Ovary (tissue), 9 donors: Measurements from ENCODE around the gene CAPN5. TPM values are rescaled to one million over a fixed set of nuclear protein-coding genes. Genes with fewer than 3 reads are reported as not detected.
A peak's percentile ranks its signal among the peaks of the same experiment; 100 is the strongest.

Source experiments
- DNase-seq, 5 donors: peaks; one replicate each; pipeline ENCODE4 v3.0.0-alpha.2; 2019 to 2020
- H3K27ac ChIP-seq, 2 donors: fragments of 200-600 bp; one replicate each; pipeline versions ENCODE4 v1.5.1 to v1.8.0; 2019 to 2022
- H3K27me3 ChIP-seq: fragments of 200-600 bp; one replicate; pipeline ENCODE4 v1.8.0; 2022
- H3K36me3 ChIP-seq: fragments of 200-600 bp; sonication (generic); one replicate; pipeline ENCODE4 v1.5.1; 2019
- H3K4me1 ChIP-seq: one replicate; pipeline ENCODE4 v1.8.1; 2013; ENCODE audit warnings: mild to moderate bottlenecking, moderate library complexity; ENCODE audit not compliant: insufficient read depth
- H3K4me3 ChIP-seq: fragments of 200-600 bp; sonication (generic); one replicate; pipeline ENCODE4 v1.5.1; 2017
- H3K9me3 ChIP-seq, 2 donors: fragments of 200-600 bp in 1 of 2; sonication (generic) in 1 of 2; one replicate each; pipeline versions ENCODE4 v1.5.1 to v1.8.1; 2013 to 2019; ENCODE audit warnings: mild to moderate bottlenecking in 1 of 2, moderate library complexity in 1 of 2
- CTCF ChIP-seq, 3 donors: fragments of 450-650 bp in 2 of 3; fragments of 200-600 bp in 1 of 3; IDR thresholded peaks; one replicate each; pipeline versions ENCODE4 v1.5.1 to v1.8.0; 2016 to 2022; ENCODE audit warnings: antibody characterized with exemption in 3 of 3, mild to moderate bottlenecking in 1 of 3
- EP300 ChIP-seq: sonication (generic); formaldehyde crosslinking; IDR thresholded peaks from one replicate; pipeline ENCODE4 v1.6.1; 2017; ENCODE audit warnings: antibody characterized with exemption
- POLR2A ChIP-seq: fragments of 450-650 bp; IDR thresholded peaks from one replicate; pipeline ENCODE4 v1.6.1; 2017; ENCODE audit warnings: antibody characterized with exemption, mild to moderate bottlenecking, moderate library complexity
- WGBS, 3 donors: extraction: QIAGEN DNeasy Blood & Tissue Kit in 1 of 3; methylation state at CpG; one replicate each; pipeline versions ENCODE4 v1.1.5 to v1.1.7; 2013 to 2017; 5-methylcytosine and 5-hydroxymethylcytosine counted together
- intact Hi-C, 4 donors: fragments of 100-400 bp; cut with DNase I; formaldehyde crosslinking; loops; one replicate each; pipeline versions ENCODE4 v1.11.0 to v1.15.1; 2022 to 2023
- polyA plus RNA-seq, 2 donors: library from polyadenylated mRNA; stranded (reverse); fragments of 200-250 nt in 1 of 2; fragments of 350-450 nt in 1 of 2; fragmentation: Illumina TruSeq in 1 of 2; extraction: RNeasy Lipid Tissue Mini Kit (QIAGEN cat#74804) in 1 of 2; gene quantifications; one replicate each; pipeline ENCODE4 v1.2.3, GENCODE V29; 2013 to 2014
- total RNA-seq, 7 donors: library from RNA; depleted of rRNA in 2 of 7; stranded (reverse); fragments of >200 nt in 2 of 7; fragmentation: NEBNext Ultra II Directional in 3 of 7; extraction: Animal tissue kit (Norgen Biotek cat#: 25700) in 3 of 7; gene quantifications; one replicate each; pipeline versions ENCODE4 v1.1.0 to v1.2.4, GENCODE V29; 2016 to 2023
- donor health status: DM: no; HTN: no; CAD: no; lungs with moderate emphysema.
- donor health status: DM: no; HTN: no; CAD: no.
- donor health status: Bipolar disorder and iron deficiency.
- donor health status: DM: yes; HTN: yes; CAD: no.
- donor health status: DM: no; HTN: no; CAD: no.
- donor health status: DM: yes; HTN: yes; CAD: no.

Gene CAPN5
- total and polyA plus RNA-seq, 9 donors, result 3.0 to 82.2 (median 21.3) TPM

GRCh38 chr11:77147036-77147315, 80.2 kb downstream of the CAPN5 start:
- 70 to 90% (median 85%) methylated on average over 1 of the region's 1 CpG for WGBS, 3 donors
- DNase-seq, result no peak
- H3K9me3 ChIP-seq, result no peaks in the 10 kb centered on the region
- intact Hi-C loops, result no loop called here
- H3K36me3 ChIP-seq, result no peaks in the 10 kb centered on the region
- no peaks in the 10 kb centered on the region for H3K27me3 ChIP-seq
- H3K4me3 ChIP-seq, result no peak overlapping the region
- no peak overlapping the region for H3K27ac ChIP-seq
- no peaks in the 10 kb centered on the region for H3K4me1 ChIP-seq
- TF ChIP-seq CTCF (IDR thresholded peaks at IDR 0.05), result no peak
- TF ChIP-seq EP300, result no peak
- no peak for TF ChIP-seq POLR2A

GRCh38 chr11:77147668-77148321, 81.0 kb downstream of the CAPN5 start:
- WGBS, 3 donors, result 70 to 75% (median 71%) methylated on average over 39 to 47 of the region's 47 CpGs
- no peaks in the 10 kb centered on the region for H3K27me3 ChIP-seq
- H3K4me1 ChIP-seq, result no peaks in the 10 kb centered on the region
- no peaks in the 10 kb centered on the region for H3K9me3 ChIP-seq
- peak in 1 of 5 donors; percentile 49 for DNase-seq
- H3K27ac ChIP-seq, result no peak overlapping the region
- intact Hi-C loops, result no loop called here
- peak overlapping the region; percentile 16 for H3K4me3 ChIP-seq
- H3K36me3 ChIP-seq, result no peaks in the 10 kb centered on the region
- TF ChIP-seq EP300, result no peak
- no peak for TF ChIP-seq CTCF (IDR thresholded peaks at IDR 0.05)
- no peak for TF ChIP-seq POLR2A

- DNase-seq, result no peak
- H3K27ac ChIP-seq, result no peak overlapping the region
- peaks cover 2% of the 10 kb centered on the region for H3K4me1 ChIP-seq
- no peaks in the 10 kb centered on the region for H3K9me3 ChIP-seq
- no peak overlapping the region for H3K4me3 ChIP-seq
- TF ChIP-seq EP300 (no peak), CTCF (IDR thresholded peaks at IDR 0.05) (no peak), POLR2A (no peak)
- H3K36me3 ChIP-seq, result no peaks in the 10 kb centered on the region
- WGBS, 3 donors, result 93 to 95% (median 94%) methylated on average over 8 of the region's 8 CpGs
- H3K27me3 ChIP-seq, result no peaks in the 10 kb centered on the region
- intact Hi-C loops, result no loop called here
Measured at GRCh38 chr11:77148963-77149715, 82.4 kb downstream of the CAPN5 start.

- TF ChIP-seq EP300 (no peak), POLR2A (no peak), CTCF (IDR thresholded peaks at IDR 0.05) (no peak)
- peaks cover 2% of the 10 kb centered on the region for H3K4me1 ChIP-seq
- no peaks in the 10 kb centered on the region for H3K9me3 ChIP-seq
- no peaks in the 10 kb centered on the region for H3K36me3 ChIP-seq
- WGBS, 3 donors, result 84 to 86% (median 86%) methylated on average over 12 of the region's 12 CpGs
- H3K27ac ChIP-seq, result no peak overlapping the region
- intact Hi-C loops, result no loop called here
- no peaks in the 10 kb centered on the region for H3K27me3 ChIP-seq
- DNase-seq, result no peak
- H3K4me3 ChIP-seq, result no peak overlapping the region
Measured at GRCh38 chr11:77149716-77150392, 83.1 kb downstream of the CAPN5 start.
